ENCODE measurements around the gene PTCD3.

The PTCD3 gene

GRCh38 chr2:86070868-86071267 is 35.2 kb upstream of the PTCD3 start:
- Histone ChIP-seq H3K4me1 (ENCODE audit: control insufficient read depth, insufficient read depth, low read length) (no peaks in the 10 kb centered on the region), H3K9me3 (ENCODE audit: control insufficient read depth, insufficient read depth, low read depth, low read length) (no peaks in the 10 kb centered on the region), H3K36me3 (ENCODE audit: control insufficient read depth in 2 of 2, insufficient read depth in 1 of 2, low read length in 2 of 2) (peaks cover 19 to 92% of the 10 kb centered on the region in 2 experiments), H3K4me3 (ENCODE audit: low read depth, low read length) (no peak overlapping the region), H3K27ac (ENCODE audit: extremely low read depth, low read depth, low read length) (no peak overlapping the region)
- TF ChIP-seq, protein P1, sequence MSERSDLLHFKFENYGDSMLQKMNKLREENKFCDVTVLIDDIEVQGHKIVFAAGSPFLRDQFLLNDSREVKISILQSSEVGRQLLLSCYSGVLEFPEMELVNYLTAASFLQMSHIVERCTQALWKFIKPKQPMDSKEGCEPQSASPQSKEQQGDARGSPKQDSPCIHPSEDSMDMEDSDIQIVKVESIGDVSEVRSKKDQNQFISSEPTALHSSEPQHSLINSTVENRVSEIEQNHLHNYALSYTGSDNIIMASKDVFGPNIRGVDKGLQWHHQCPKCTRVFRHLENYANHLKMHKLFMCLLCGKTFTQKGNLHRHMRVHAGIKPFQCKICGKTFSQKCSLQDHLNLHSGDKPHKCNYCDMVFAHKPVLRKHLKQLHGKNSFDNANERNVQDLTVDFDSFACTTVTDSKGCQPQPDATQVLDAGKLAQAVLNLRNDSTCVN (tag by site-specific recombination; optimal IDR thresholded peaks at IDR 0.05) = no peak
- TF ChIP-seq ZNF629 (tag by site-specific recombination; IDR thresholded peaks at IDR 0.05) (no peak), PRDM2 (tag by site-specific recombination; IDR thresholded peaks at IDR 0.05; ENCODE audit: borderline replicate concordance) (no peak), ZNF530 (tag by site-specific recombination; IDR thresholded peaks at IDR 0.05; ENCODE audit: low read depth) (no peak), ZNF146 (tag by site-specific recombination; IDR thresholded peaks at IDR 0.05) (peak; percentile 88), ZNF660 (tag by site-specific recombination; IDR thresholded peaks at IDR 0.05) (no peak)
- TF ChIP-seq, protein P2, sequence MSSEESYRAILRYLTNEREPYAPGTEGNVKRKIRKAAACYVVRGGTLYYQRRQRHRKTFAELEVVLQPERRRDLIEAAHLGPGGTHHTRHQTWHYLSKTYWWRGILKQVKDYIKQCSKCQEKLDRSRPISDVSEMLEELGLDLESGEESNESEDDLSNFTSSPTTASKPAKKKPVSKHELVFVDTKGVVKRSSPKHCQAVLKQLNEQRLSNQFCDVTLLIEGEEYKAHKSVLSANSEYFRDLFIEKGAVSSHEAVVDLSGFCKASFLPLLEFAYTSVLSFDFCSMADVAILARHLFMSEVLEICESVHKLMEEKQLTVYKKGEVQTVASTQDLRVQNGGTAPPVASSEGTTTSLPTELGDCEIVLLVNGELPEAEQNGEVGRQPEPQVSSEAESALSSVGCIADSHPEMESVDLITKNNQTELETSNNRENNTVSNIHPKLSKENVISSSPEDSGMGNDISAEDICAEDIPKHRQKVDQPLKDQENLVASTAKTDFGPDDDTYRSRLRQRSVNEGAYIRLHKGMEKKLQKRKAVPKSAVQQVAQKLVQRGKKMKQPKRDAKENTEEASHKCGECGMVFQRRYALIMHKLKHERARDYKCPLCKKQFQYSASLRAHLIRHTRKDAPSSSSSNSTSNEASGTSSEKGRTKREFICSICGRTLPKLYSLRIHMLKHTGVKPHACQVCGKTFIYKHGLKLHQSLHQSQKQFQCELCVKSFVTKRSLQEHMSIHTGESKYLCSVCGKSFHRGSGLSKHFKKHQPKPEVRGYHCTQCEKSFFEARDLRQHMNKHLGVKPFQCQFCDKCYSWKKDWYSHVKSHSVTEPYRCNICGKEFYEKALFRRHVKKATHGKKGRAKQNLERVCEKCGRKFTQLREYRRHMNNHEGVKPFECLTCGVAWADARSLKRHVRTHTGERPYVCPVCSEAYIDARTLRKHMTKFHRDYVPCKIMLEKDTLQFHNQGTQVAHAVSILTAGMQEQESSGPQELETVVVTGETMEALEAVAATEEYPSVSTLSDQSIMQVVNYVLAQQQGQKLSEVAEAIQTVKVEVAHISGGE (tag by site-specific recombination; conservative IDR thresholded peaks at IDR 0.05; ENCODE audit: low read depth) = no peak
- ChIA-PET CTCF (interaction anchor here (0.6 to 1.3 kb wide), 3 partner anchors 10 to 295 kb away, joined by 3 to 7 read pairs (median 4); no protein-coding TSS in a partner anchor), POLR2A (no interaction called here)

GRCh38 chr2:86072271-86072858 is 33.7 kb upstream of the PTCD3 start:
- H3K4me3 ChIP-seq (ENCODE audit: low read depth, low read length) = no peak overlapping the region
- H3K27ac ChIP-seq (ENCODE audit: extremely low read depth, low read depth, low read length) = no peak overlapping the region
- no peaks in the 10 kb centered on the region for H3K4me1 ChIP-seq (ENCODE audit: control insufficient read depth, insufficient read depth, low read length)
- CTCF ChIA-PET = interaction anchor here (1.3 kb wide), 1 partner anchor 234 kb away, joined by 7 read pairs; no protein-coding TSS in a partner anchor
- H3K36me3 ChIP-seq (ENCODE audit: control insufficient read depth in 2 of 2, insufficient read depth in 1 of 2, low read length in 2 of 2) = peaks cover 12 to 93% of the 10 kb centered on the region in 2 experiments
- no peaks in the 10 kb centered on the region for H3K9me3 ChIP-seq (ENCODE audit: control insufficient read depth, insufficient read depth, low read depth, low read length)
- POLR2A ChIA-PET = no interaction called here
- TF ChIP-seq, protein P3, sequence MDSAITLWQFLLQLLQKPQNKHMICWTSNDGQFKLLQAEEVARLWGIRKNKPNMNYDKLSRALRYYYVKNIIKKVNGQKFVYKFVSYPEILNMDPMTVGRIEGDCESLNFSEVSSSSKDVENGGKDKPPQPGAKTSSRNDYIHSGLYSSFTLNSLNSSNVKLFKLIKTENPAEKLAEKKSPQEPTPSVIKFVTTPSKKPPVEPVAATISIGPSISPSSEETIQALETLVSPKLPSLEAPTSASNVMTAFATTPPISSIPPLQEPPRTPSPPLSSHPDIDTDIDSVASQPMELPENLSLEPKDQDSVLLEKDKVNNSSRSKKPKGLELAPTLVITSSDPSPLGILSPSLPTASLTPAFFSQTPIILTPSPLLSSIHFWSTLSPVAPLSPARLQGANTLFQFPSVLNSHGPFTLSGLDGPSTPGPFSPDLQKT (IDR thresholded peaks at IDR 0.05; ENCODE audit: borderline replicate concordance, low read depth, low read length) = no peak
- no peak for TF ChIP-seq ZNF404 (tag by site-specific recombination; IDR thresholded peaks at IDR 0.05)
- no peak for TF ChIP-seq ZNF514 (tag by site-specific recombination; IDR thresholded peaks at IDR 0.05)
- no peak for TF ChIP-seq WT1 (tag by site-specific recombination; IDR thresholded peaks at IDR 0.05)
- TF ChIP-seq ZNF660 (tag by site-specific recombination; IDR thresholded peaks at IDR 0.05) = no peak
- TF ChIP-seq FEZF1 (tag by site-specific recombination; IDR thresholded peaks at IDR 0.05) = no peak
- no peak for TF ChIP-seq HOXD13 (CRISPR knock-in tag; IDR thresholded peaks at IDR 0.05; ENCODE audit: borderline replicate concordance)
- no peak for TF ChIP-seq GLIS2 (tag by site-specific recombination; IDR thresholded peaks at IDR 0.05)
- TF ChIP-seq, protein P4, sequence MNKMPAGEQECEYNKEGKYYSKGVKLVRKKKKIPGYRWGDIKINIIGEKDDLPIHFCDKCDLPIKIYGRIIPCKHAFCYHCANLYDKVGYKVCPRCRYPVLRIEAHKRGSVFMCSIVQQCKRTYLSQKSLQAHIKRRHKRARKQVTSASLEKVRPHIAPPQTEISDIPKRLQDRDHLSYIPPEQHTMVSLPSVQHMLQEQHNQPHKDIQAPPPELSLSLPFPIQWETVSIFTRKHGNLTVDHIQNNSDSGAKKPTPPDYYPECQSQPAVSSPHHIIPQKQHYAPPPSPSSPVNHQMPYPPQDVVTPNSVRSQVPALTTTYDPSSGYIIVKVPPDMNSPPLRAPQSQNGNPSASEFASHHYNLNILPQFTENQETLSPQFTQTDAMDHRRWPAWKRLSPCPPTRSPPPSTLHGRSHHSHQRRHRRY (tag by site-specific recombination; IDR thresholded peaks at IDR 0.05) = no peak
- TF ChIP-seq SP2 (tag by site-specific recombination; IDR thresholded peaks at IDR 0.05) = no peak
- TF ChIP-seq, protein P5, sequence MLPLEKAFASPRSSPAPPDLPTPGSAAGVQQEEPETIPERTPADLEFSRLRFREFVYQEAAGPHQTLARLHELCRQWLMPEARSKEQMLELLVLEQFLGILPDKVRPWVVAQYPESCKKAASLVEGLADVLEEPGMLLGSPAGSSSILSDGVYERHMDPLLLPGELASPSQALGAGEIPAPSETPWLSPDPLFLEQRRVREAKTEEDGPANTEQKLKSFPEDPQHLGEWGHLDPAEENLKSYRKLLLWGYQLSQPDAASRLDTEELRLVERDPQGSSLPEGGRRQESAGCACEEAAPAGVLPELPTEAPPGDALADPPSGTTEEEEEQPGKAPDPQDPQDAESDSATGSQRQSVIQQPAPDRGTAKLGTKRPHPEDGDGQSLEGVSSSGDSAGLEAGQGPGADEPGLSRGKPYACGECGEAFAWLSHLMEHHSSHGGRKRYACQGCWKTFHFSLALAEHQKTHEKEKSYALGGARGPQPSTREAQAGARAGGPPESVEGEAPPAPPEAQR (tag by site-specific recombination; IDR thresholded peaks at IDR 0.05) = no peak
- no peak for TF ChIP-seq PRDM1 (tag by site-specific recombination; IDR thresholded peaks at IDR 0.05)

Measured in HEK293 (cell line).